H1 (cell line): ENCODE results near the gene RPA3. TPM values are rescaled to one million over a fixed set of nuclear protein-coding genes. Genes with fewer than 3 reads are reported as not detected.

ENCODE experiments used
- CTCF ChIA-PET: fragments of 300-600 bp; sonication (Branson Sonifier 250); formaldehyde crosslinking; loops from one replicate; lab custom pipeline; 2021; ENCODE audit not compliant: partially characterized antibody; lab: Charles Lee
- POLR2A ChIA-PET: fragments of 300-600 bp; sonication (Branson Sonifier 250); formaldehyde crosslinking; loops from one replicate; lab custom pipeline; 2021; ENCODE audit warnings: inconsistent platforms; ENCODE audit not compliant: partially characterized antibody; lab: Charles Lee
- DNase-seq, 2 experiments: peaks; one replicate each; pipeline versions ENCODE4 v3.0.0 to v3.0.0-alpha.2; 2010 to 2022; ENCODE audit warnings: low spot score in 2 of 2, low read depth in 1 of 2, mixed read lengths in 1 of 2
- FAIRE-seq: peaks from 2 replicates; lab custom pipeline; 2011; peaks lifted over from hg19 to GRCh38; lab: Jason Lieb, UNC
- H2AFZ ChIP-seq: 2 replicates; pipeline ENCODE4 v1.8.1; 2012; ENCODE audit warnings: low read length, inconsistent platforms
- H2AK5ac ChIP-seq: 2 replicates; pipeline ENCODE4 v1.6.1; 2013; ENCODE audit warnings: low read depth, low read length
- H2BK120ac ChIP-seq: replicated peaks from 2 replicates; pipeline ENCODE3; 2013; ENCODE audit warnings: low read depth, low read length, inconsistent platforms
- H2BK12ac ChIP-seq: 2 replicates; pipeline ENCODE4 v1.6.1; 2013; ENCODE audit warnings: low read depth, low read length
- H2BK15ac ChIP-seq: 2 replicates; pipeline ENCODE4 v1.6.1; 2013; ENCODE audit warnings: low read length
- H2BK20ac ChIP-seq: 2 replicates; pipeline ENCODE4 v1.6.1; 2013; ENCODE audit warnings: low read length
- H2BK5ac ChIP-seq: 2 replicates; pipeline ENCODE4 v1.6.1; 2013; ENCODE audit warnings: low read depth, low read length
- H3K14ac ChIP-seq: 2 replicates; pipeline ENCODE4 v1.6.1; 2013; ENCODE audit warnings: inconsistent platforms; ENCODE audit not compliant: insufficient read length
- H3K18ac ChIP-seq: 2 replicates; pipeline ENCODE4 v1.6.1; 2013; ENCODE audit warnings: low read length; ENCODE audit errors: extremely low read depth
- H3K23ac ChIP-seq: 2 replicates; pipeline ENCODE4 v1.6.1; 2013; ENCODE audit warnings: inconsistent platforms; ENCODE audit not compliant: insufficient read length
- H3K23me2 ChIP-seq: 2 replicates; pipeline ENCODE4 v1.6.1; 2013; ENCODE audit warnings: low read depth, low read length
- H3K27ac ChIP-seq: 2 replicates; pipeline ENCODE4 v1.6.1; 2011; ENCODE audit warnings: low read depth, low read length, inconsistent platforms
- H3K27me3 ChIP-seq, 4 experiments: replicated peaks in 1 of 4; 1 replicate in 1 of 4; 2 replicates in 3 of 4; pipeline versions ENCODE4 v1.6.1 to v1.8.1; 2011 to 2013; ENCODE audit warnings: low read length in 3 of 4, mild to moderate bottlenecking in 3 of 4, inconsistent platforms in 2 of 4, mixed read lengths in 2 of 4, moderate library complexity in 1 of 4; ENCODE audit not compliant: control insufficient read depth in 3 of 4, insufficient read depth in 3 of 4; ENCODE audit errors: extremely low read depth in 1 of 4
- H3K36me3 ChIP-seq, 4 experiments: 2 replicates each; pipeline versions ENCODE4 v1.6.1 to v1.8.1; 2011 to 2013; ENCODE audit warnings: mild to moderate bottlenecking in 4 of 4, low read length in 3 of 4, moderate library complexity in 2 of 4, control low read depth in 1 of 4, inconsistent platforms in 1 of 4; ENCODE audit not compliant: insufficient read depth in 4 of 4, control insufficient read depth in 2 of 4
- H3K4ac ChIP-seq: replicated peaks from 2 replicates; pipeline ENCODE3; 2013; ENCODE audit warnings: low read length, low read depth, mixed read lengths, inconsistent platforms; ENCODE audit not compliant: insufficient read length
- H3K4me1 ChIP-seq, 4 experiments: replicated peaks in 1 of 4; 1 replicate in 1 of 4; 2 replicates in 3 of 4; pipeline versions ENCODE4 v1.6.1 to v1.8.1; 2011 to 2013; ENCODE audit warnings: low read length in 3 of 4, inconsistent platforms in 2 of 4, mixed read lengths in 1 of 4; ENCODE audit not compliant: insufficient read depth in 4 of 4, control insufficient read depth in 3 of 4
- H3K4me2 ChIP-seq, 2 experiments: 2 replicates each; pipeline versions ENCODE4 v1.6.1 to v1.8.1; 2011 to 2013; ENCODE audit warnings: low read depth in 2 of 2, low read length in 2 of 2, control low read depth in 1 of 2, inconsistent platforms in 1 of 2, mild to moderate bottlenecking in 1 of 2; ENCODE audit not compliant: insufficient read depth in 1 of 2
- H3K4me3 ChIP-seq, 4 experiments: fragments of 200-600, 300-600 bp in 1 of 4; sonication (generic), shearing (Covaris generic), sonication (Bioruptor Twin) in 1 of 4; 2 replicates each; pipeline versions ENCODE4 v1.5.1 to v1.8.1; 2011 to 2016; ENCODE audit warnings: low read length in 4 of 4, low read depth in 3 of 4, control low read depth in 2 of 4, inconsistent platforms in 2 of 4, mild to moderate bottlenecking in 2 of 4, mixed read lengths in 1 of 4, moderate library complexity in 1 of 4; ENCODE audit not compliant: insufficient read depth in 2 of 4; ENCODE audit errors: extremely low read depth in 1 of 4
- H3K56ac ChIP-seq: replicated peaks from 2 replicates; pipeline ENCODE3; 2013; ENCODE audit warnings: low read depth, mild to moderate bottlenecking, mixed read lengths, low read length, inconsistent platforms; ENCODE audit not compliant: insufficient read length
- H3K79me1 ChIP-seq: 2 replicates; pipeline ENCODE4 v1.6.1; 2013; ENCODE audit warnings: low read depth, low read length, control low read depth
- H3K79me2 ChIP-seq, 2 experiments: 2 replicates each; pipeline versions ENCODE4 v1.6.1 to v1.8.1; 2012 to 2013; ENCODE audit warnings: low read length in 2 of 2, mild to moderate bottlenecking in 2 of 2, inconsistent platforms in 1 of 2; ENCODE audit not compliant: insufficient read depth in 2 of 2, control insufficient read depth in 1 of 2
- H3K9ac ChIP-seq, 4 experiments: replicated peaks in 1 of 4; 1 replicate in 1 of 4; 2 replicates in 3 of 4; pipeline versions ENCODE4 v1.6.1 to v1.8.1; 2011 to 2013; ENCODE audit warnings: low read depth in 3 of 4, low read length in 3 of 4, control low read depth in 2 of 4, mild to moderate bottlenecking in 2 of 4, moderate library complexity in 2 of 4, inconsistent platforms in 1 of 4; ENCODE audit errors: extremely low read depth in 1 of 4
- H3K9me3 ChIP-seq, 2 experiments: 2 replicates each; pipeline versions ENCODE4 v1.6.1 to v1.8.1; 2012 to 2013; ENCODE audit warnings: mild to moderate bottlenecking in 2 of 2, moderate library complexity in 2 of 2, control low read depth in 1 of 2, inconsistent platforms in 1 of 2, low read depth in 1 of 2, low read length in 1 of 2, mixed read lengths in 1 of 2; ENCODE audit not compliant: insufficient read depth in 2 of 2
- H4K20me1 ChIP-seq, 2 experiments: replicated peaks in 1 of 2; 2 replicates each; pipeline versions ENCODE3 to v1.8.1; 2011 to 2013; ENCODE audit warnings: inconsistent platforms in 2 of 2, low read length in 2 of 2, mild to moderate bottlenecking in 1 of 2; ENCODE audit not compliant: insufficient read depth in 2 of 2, control insufficient read depth in 1 of 2
- H4K5ac ChIP-seq: 2 replicates; pipeline ENCODE4 v1.6.1; 2013; ENCODE audit warnings: low read length, low read depth, mixed read lengths, inconsistent platforms; ENCODE audit not compliant: insufficient read length
- H4K8ac ChIP-seq: 2 replicates; pipeline ENCODE4 v1.8.0; 2013; ENCODE audit warnings: mild to moderate bottlenecking, moderate library complexity, low read length, inconsistent platforms; ENCODE audit not compliant: insufficient read depth; ENCODE audit errors: extremely low read depth
- H4K91ac ChIP-seq: replicated peaks from 2 replicates; pipeline ENCODE3; 2013; ENCODE audit warnings: low read length, mixed read lengths, inconsistent platforms; ENCODE audit not compliant: insufficient read length
- GABPA ChIP-seq: IDR thresholded peaks from 2 replicates; pipeline ENCODE4 v1.6.1; 2011; ENCODE audit warnings: mild to moderate bottlenecking, low read length, moderate library complexity, borderline replicate concordance; ENCODE audit not compliant: insufficient read depth
- MAX ChIP-seq: IDR thresholded peaks from 2 replicates; pipeline ENCODE4 v1.6.1; 2012; ENCODE audit warnings: inconsistent platforms
- SIN3A ChIP-seq, 2 experiments: IDR thresholded peaks in 1 of 2; conservative IDR thresholded peaks in 1 of 2; 2 replicates each; pipeline ENCODE4 v1.6.1; 2011 to 2012; ENCODE audit warnings: low read length in 2 of 2, improper control_type of control experiment in 1 of 2, low read depth in 1 of 2, mild to moderate bottlenecking in 1 of 2
- polyA plus RNA-seq, 7 experiments: library from polyadenylated mRNA; depleted of rRNA in 3 of 7; stranded (reverse) in 5 of 7; unstranded in 2 of 7; fragments of >200 nt in 5 of 7; fragments of 200-250 nt in 2 of 7; gene quantifications; 1 replicate in 5 of 7; 2 replicates in 1 of 7; 4 replicates in 1 of 7; pipeline versions ENCODE4 v1.2.1 to v1.2.3, GENCODE V29; 2011 to 2013; ENCODE audit warnings: missing spikeins in 2 of 7, mixed read lengths in 2 of 7
- total RNA-seq: library from RNA; stranded (reverse); fragmentation: NEBNext Ultra II Directional; extraction: Animal tissue kit (Norgen Biotek cat#: 25700); gene quantifications from 2 replicates; pipeline ENCODE4 v1.2.1, GENCODE V29; 2021

RPA3 gene
- total and polyA plus RNA-seq, 2 of the 8 experiments (the other 6 are each of a cell fraction or from before 2014, with no cell fraction given) = 60.2 to 105 TPM

DNA sequence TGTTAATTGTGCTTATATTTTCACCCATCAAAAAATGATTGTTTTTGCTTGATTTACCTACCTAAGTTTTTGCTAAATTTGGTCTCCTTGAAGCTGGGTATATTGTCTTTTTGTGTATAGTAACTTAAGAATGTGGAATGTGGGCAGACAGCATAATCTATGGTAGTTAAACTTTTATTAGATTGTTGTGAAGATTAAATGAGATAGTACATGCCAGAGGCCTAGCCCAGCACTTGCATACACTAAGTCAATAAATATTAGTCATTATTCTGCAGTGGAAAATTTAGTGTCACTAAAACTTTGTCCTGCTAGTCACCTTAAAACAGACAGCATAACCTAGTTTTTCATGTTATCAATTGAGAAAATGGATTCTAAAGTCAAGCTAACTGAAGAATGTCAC is 19.3 kb upstream of the RPA3 start:
- ChIA-PET CTCF (no interaction called here), POLR2A (no interaction called here)
- no peak overlapping the region for H3K18ac ChIP-seq
- H3K23ac ChIP-seq = no peak overlapping the region
- no peaks in the 10 kb centered on the region; a peak in 1 of 4 replicates for H3K9me3 ChIP-seq
- no peaks in the 10 kb centered on the region for H3K79me1 ChIP-seq
- no peak overlapping the region for H3K56ac ChIP-seq
- H2BK120ac ChIP-seq = no peak overlapping the region
- H3K27ac ChIP-seq = no peak overlapping the region
- no peak overlapping the region for H3K9ac ChIP-seq
- H2BK20ac ChIP-seq = no peak overlapping the region
- H3K23me2 ChIP-seq = no peaks in the 10 kb centered on the region
- DNase-seq = no peak
- TF ChIP-seq MAX (no peak), SIN3A (conservative IDR thresholded peaks at IDR 0.05 in 1 of 2, IDR thresholded peaks at IDR 0.05 in 1 of 2; ENCODE audit: low read depth in 1 of 2, low read length in 2 of 2) (no peak), GABPA (no peak)
- H3K4me2 ChIP-seq = no peak overlapping the region
- H3K4ac ChIP-seq = no peak overlapping the region
- H4K5ac ChIP-seq = no peak overlapping the region
- no peak overlapping the region for H2BK15ac ChIP-seq
- H2AFZ ChIP-seq = no peak overlapping the region
- no peak overlapping the region for H3K14ac ChIP-seq
- no peak overlapping the region for H3K4me3 ChIP-seq
- no peaks in the 10 kb centered on the region for H3K36me3 ChIP-seq
- peaks cover 0 to 7% (median 3%) of the 10 kb centered on the region in 4 experiments; a peak in 1 of 7 replicates for H3K4me1 ChIP-seq
- no peak overlapping the region for H2BK12ac ChIP-seq
- H3K27me3 ChIP-seq = no peaks in the 10 kb centered on the region
- no peaks in the 10 kb centered on the region for H3K79me2 ChIP-seq
- FAIRE-seq = no peak
- no peak overlapping the region for H2BK5ac ChIP-seq
- H4K91ac ChIP-seq = no peak overlapping the region
- H4K8ac ChIP-seq = no peak overlapping the region
- H2AK5ac ChIP-seq = no peak overlapping the region
- no peaks in the 10 kb centered on the region for H4K20me1 ChIP-seq
